ENCODE data around the gene INSIG1.

Gene INSIG1

GRCh38 chr7:155297517-155298287 lies at the start of gene INSIG1:
INSIG1 (plus strand) TSS chr7:155297878; CDS start chr7:155298286, 408 bp downstream.
- peak; percentile 95 for DNase-seq

- DNase-seq: no peak
Measured at GRCh38 chr7:155248366-155248756, 49.3 kb upstream of the INSIG1 start.

- no peak for DNase-seq
Measured at GRCh38 chr7:155251831-155252230, 45.8 kb upstream of the INSIG1 start.

GRCh38 chr7:155252444-155252887 lies 45.2 kb upstream of the INSIG1 start:
- DNase-seq: no peak

GRCh38 chr7:155252892-155253501 lies 44.7 kb upstream of the INSIG1 start:
- no peak for DNase-seq

- no peak for DNase-seq
Measured at GRCh38 chr7:155254018-155254417, 43.7 kb upstream of the INSIG1 start.

GRCh38 chr7:155255071-155255470 lies 42.6 kb upstream of the INSIG1 start:
- DNase-seq: no peak

- DNase-seq: no peak
Measured at GRCh38 chr7:155255621-155256020, 42.1 kb upstream of the INSIG1 start.

GRCh38 chr7:155256081-155256760 lies 41.5 kb upstream of the INSIG1 start:
- DNase-seq: no peak

- no peak for DNase-seq
Measured at GRCh38 chr7:155256761-155257481, 40.8 kb upstream of the INSIG1 start.

GRCh38 chr7:155257482-155258225 lies 40.0 kb upstream of the INSIG1 start:
- DNase-seq: no peak

GRCh38 chr7:155258226-155258560 lies 39.5 kb upstream of the INSIG1 start:
- DNase-seq: no peak

GRCh38 chr7:155259866-155260497 lies 37.7 kb upstream of the INSIG1 start:
- DNase-seq: no peak

- DNase-seq: no peak
Measured at GRCh38 chr7:155260498-155260872, 37.2 kb upstream of the INSIG1 start.

- DNase-seq: no peak
Measured at GRCh38 chr7:155261031-155261985, 36.4 kb upstream of the INSIG1 start.

GRCh38 chr7:155262031-155262430 lies 35.6 kb upstream of the INSIG1 start:
- DNase-seq: no peak

- DNase-seq: no peak
Measured at GRCh38 chr7:155263051-155263450, 34.6 kb upstream of the INSIG1 start.

- no peak for DNase-seq
Measured at GRCh38 chr7:155263581-155264143, 34.0 kb upstream of the INSIG1 start.

GRCh38 chr7:155265144-155265543 lies 32.5 kb upstream of the INSIG1 start:
- DNase-seq: no peak

- no peak for DNase-seq
Measured at GRCh38 chr7:155265961-155266360, 31.7 kb upstream of the INSIG1 start.

- no peak for DNase-seq
Measured at GRCh38 chr7:155266440-155266839, 31.2 kb upstream of the INSIG1 start.

Measured in CD4-positive, alpha-beta T cell treated with Interleukin-12 subunit alpha and Interleukin-12 subunit beta, for 1 hour (primary cell).